Fibroblast of skin of back (primary cell): ENCODE data around the gene RAB5A.
"Not testable (repeated sequence)": the region's sequence is repeated elsewhere in the genome, so short reads cannot be mapped to it uniquely, and the experiment has no call there.

Experiments
- DNase-seq: peaks from one replicate; pipeline ENCODE4 v3.0.0-alpha.2; 2013

Gene RAB5A

GRCh38 chr3:20028905-20029331 is 82.0 kb downstream of the RAB5A start:
- no peak for DNase-seq

- DNase-seq: not testable (repeated sequence)
Observed at GRCh38 chr3:20031939-20032338, 85.0 kb downstream of the RAB5A start.
